ENCODE measurements around the gene RFTN1. TPM values are rescaled to one million over a fixed set of nuclear protein-coding genes. Genes with fewer than 3 reads are reported as not detected.

Gene RFTN1
- total and polyA plus RNA-seq, 3 donors from 2014 or later, result 20.8 to 25.7 (median 22.2) TPM

GRCh38 chr3:16432714-16433113 lies 80.8 kb downstream of the RFTN1 start:
- TF ChIP-seq POLR2A (IDR thresholded peaks at IDR 0.05) (no peak), CTCF (IDR thresholded peaks at IDR 0.05) (no peak)
- Histone ChIP-seq H3K27me3 (no peaks in the 10 kb centered on the region), H3K27ac (no peak overlapping the region), H3K4me1 (no peaks in the 10 kb centered on the region), H3K36me3 (ENCODE audit: low read depth, missing control alignments) (no peaks in the 10 kb centered on the region), H3K4me3 (no peak overlapping the region), H3K9me3 (no peaks in the 10 kb centered on the region)
- 78 to 80% methylated on average over 3 of the region's 3 CpGs for WGBS, 2 donors
- intact Hi-C loops (cut with DNase I; ENCODE audit: low total_unique reads), result no loop called here
- no peak for DNase-seq

- no peak for TF ChIP-seq CTCF (IDR thresholded peaks at IDR 0.05)
- TF ChIP-seq POLR2A (IDR thresholded peaks at IDR 0.05), result no peak
- DNase-seq, result no peak
- 86 to 89% methylated on average over 11 of the region's 11 CpGs for WGBS, 2 donors
- Histone ChIP-seq H3K27ac (no peak overlapping the region), H3K4me1 (no peaks in the 10 kb centered on the region), H3K27me3 (no peaks in the 10 kb centered on the region), H3K9me3 (no peaks in the 10 kb centered on the region), H3K36me3 (ENCODE audit: low read depth, missing control alignments) (no peaks in the 10 kb centered on the region), H3K4me3 (no peak overlapping the region)
- intact Hi-C loops (cut with DNase I; ENCODE audit: low total_unique reads), result no loop called here
Measured at GRCh38 chr3:16430717-16431630, 82.5 kb downstream of the RFTN1 start.

- H3K4me1 ChIP-seq, result no peaks in the 10 kb centered on the region
- no peak for DNase-seq
- H3K27ac ChIP-seq, result no peak overlapping the region
- intact Hi-C loops (cut with DNase I; ENCODE audit: low total_unique reads), result no loop called here
- WGBS, 2 donors, result 59 to 65% methylated on average over 1 of the region's 1 CpG
- no peak overlapping the region for H3K4me3 ChIP-seq
- no peaks in the 10 kb centered on the region for H3K36me3 ChIP-seq (ENCODE audit: low read depth, missing control alignments)
- no peaks in the 10 kb centered on the region for H3K9me3 ChIP-seq
- H3K27me3 ChIP-seq, result no peaks in the 10 kb centered on the region
- TF ChIP-seq CTCF (IDR thresholded peaks at IDR 0.05) (no peak), POLR2A (IDR thresholded peaks at IDR 0.05) (no peak)
Measured at GRCh38 chr3:16429086-16429485, 84.4 kb downstream of the RFTN1 start.

- Histone ChIP-seq H3K36me3 (ENCODE audit: low read depth, missing control alignments) (no peaks in the 10 kb centered on the region), H3K4me3 (no peak overlapping the region), H3K27me3 (no peaks in the 10 kb centered on the region), H3K4me1 (no peaks in the 10 kb centered on the region), H3K9me3 (no peaks in the 10 kb centered on the region), H3K27ac (no peak overlapping the region)
- intact Hi-C loops (cut with DNase I; ENCODE audit: low total_unique reads), result no loop called here
- WGBS, 2 donors, result 93 to 94% methylated on average over 5 of the region's 5 CpGs
- no peak for DNase-seq
- TF ChIP-seq POLR2A (IDR thresholded peaks at IDR 0.05), result no peak
- TF ChIP-seq CTCF (IDR thresholded peaks at IDR 0.05), result no peak
Measured at GRCh38 chr3:16428612-16429011, 84.9 kb downstream of the RFTN1 start.

Data from testis (tissue), 3 donors.